ENCODE results near the gene CELF5.
"Not testable (repeated sequence)": the region's sequence is repeated elsewhere in the genome, so short reads cannot be mapped to it uniquely, and the experiment has no call there.

Gene CELF5

DNA sequence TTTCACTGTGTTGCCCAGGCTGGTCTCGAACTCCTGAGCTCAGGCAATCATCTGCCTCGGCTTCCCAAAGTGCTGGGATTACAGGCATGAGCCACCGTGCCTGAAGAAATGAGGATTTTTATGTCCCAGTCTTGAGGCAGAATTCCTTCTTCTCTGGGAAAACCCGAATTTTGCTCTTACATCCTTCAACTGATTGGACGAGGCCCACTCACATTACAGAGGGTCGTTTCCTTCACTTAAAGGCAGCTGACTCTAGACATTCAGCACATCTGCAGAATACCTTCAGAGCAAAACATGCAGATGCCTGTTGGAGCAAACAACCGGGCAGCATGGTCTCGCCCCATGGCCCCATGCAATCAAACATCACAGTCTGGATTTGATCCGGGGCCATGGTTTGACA lies 105.6 kb downstream of the CELF5 start:
- no peak for DNase-seq

DNA sequence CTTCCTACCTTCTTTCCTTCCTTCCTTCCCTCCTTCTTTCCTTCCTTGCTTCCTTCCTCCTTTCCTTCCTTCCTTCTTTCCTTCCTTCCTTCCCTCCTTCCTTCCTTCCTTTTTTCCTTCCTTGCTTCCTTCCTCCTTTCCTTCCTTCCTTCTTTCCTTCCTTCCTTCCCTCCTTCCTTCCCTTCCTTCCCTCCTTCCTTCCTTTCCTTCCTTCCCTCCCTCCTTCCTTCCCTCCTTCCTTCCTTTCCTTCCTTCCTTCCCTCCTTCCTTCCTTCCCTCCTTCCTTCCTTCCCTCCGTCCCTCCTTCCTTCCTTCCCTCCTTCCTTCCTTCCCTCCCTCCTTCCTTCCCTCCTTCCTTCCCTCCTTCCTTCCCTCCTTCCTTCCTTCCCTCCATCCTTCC lies 107.8 kb downstream of the CELF5 start:
- DNase-seq: not testable (repeated sequence)

DNA sequence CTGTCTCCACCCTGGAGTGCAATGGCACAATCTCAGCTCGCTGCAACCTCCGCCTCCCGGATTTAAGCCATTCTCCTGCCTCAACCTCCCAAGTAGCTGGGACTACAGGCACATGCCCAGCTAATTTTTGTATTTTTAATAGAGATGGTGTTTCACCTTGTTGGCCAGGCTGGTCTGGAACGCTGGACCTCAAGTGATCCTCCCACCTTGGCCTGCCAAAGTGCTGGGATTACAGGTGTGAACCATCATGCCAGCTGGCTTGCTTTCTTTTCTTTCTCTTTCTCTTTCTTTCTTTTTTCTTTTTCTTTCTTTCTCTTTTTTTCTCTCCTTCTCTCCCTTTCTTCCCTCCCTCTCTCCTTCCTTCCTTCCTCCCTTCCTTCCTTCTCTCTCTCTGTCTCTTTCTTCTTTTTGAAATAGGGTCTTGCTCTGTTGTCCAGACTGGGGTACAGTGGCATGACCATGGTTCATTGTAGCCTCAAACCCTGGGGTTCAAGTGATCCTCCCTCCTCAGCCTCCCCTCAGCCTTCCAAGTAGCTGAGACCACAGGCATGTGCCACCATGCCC lies 108.6 kb downstream of the CELF5 start:
- DNase-seq: no peak

DNA sequence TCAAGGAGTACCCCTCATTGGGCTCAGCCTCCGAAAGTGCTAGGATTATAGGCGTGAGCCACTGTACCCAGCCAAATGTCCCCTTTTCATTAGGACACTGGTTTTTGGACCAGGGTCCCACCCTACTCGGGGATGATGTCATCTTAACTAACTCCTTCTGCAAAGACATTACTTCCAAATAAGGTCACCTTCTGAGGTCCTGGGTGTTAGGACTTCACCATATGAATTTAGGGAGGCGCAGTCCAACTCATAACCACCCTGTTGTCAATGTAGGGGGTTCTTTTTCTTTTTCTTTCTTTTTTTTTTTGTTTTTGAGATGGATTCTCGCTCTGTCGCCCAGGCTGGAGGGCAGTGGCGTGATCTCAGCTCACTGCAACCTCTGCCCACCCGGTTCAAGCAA lies 109.2 kb downstream of the CELF5 start:
- no peak for DNase-seq

DNA sequence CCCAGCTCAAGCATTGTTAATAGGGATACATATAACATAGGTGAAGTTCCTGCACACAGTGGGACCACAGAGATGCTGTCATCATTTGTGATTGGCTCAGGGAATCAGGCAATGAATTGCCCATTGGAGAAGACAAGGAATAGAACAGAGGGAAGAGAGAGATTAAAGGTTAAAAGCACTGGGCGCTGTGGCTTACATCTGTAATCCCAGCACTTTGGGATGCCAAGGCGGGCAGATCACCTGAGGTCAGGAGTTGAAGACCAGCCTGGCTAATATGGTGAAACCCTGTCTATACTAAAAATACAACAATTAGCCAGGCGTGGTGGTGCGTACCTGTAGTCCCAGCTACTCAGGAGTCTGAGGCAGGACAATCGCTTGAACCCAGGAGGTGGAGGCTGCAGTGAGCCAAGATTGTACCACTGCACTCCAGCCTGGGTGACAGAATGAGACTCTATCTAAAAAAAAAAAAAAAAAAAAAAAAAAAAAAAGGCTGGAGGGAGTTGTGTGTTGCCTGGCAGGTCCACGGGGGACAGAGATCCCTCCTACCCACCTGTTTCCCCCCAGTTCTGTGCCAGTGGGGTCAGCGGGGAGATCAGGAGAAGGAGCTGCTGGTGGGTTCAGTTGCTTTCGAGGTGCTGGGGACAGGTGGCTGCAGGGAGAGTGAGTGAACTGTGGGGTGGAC lies 110.4 kb downstream of the CELF5 start:
- DNase-seq: not testable (repeated sequence)

DNA sequence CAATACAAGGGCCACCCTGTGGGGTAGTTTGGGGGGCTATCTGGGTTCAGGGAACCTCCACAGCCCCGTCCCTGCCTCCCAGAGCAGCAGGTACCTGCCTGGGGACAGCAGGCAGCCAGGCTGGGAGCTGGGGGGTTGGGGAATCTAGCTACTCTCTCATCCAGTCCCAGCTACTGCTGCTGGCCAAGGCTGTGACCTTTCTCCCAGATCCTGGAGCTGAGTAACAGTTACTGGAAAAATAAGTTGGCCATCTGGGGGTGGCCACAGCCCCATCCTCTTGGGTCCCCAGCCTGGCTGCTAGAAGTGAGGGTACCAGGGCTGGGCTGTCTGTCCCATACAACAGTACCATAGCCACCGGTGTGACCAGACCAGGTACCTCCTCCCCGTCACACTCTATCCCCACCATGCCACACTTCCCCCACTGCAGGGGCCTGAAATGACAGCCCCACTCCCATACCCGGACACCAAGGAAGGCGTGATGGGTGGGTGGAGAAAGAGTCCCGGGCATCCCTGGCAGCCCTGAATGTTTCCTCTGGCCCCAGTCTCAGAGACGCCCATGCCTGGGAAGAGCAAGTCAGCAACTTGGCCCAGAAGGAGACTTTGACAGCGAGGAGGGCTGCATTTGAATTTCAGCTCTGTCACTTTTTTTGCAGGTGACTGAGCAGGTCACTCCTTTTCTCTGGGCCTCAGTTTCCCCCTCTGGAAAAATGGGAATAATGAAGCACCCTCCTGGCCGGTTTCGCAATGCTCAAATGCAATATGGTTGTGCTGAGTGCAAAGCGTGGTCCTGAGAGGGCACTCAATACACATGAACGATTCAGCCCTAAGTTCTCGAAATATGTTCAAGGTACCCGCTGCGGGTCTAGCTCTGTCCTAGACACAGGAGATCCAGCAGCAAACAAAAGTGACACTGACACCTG lies 111.2 kb downstream of the CELF5 start:
- no peak for DNase-seq

DNA sequence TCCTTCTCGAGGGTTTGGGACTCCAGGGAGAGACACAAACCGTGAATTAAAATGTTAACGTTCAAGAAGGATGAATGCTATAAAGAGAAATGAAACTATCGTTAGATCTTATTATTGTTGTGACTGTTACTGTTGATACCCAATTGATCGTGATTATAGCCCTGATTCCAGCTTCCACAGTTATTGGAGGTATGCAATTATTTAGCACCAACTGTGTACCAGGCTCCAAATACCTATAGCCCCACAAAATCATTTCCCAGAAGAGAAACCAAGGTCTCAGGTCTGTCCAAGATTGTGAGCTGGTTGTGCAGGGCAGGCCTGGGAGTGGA lies 111.9 kb downstream of the CELF5 start:
- no peak for DNase-seq

DNA sequence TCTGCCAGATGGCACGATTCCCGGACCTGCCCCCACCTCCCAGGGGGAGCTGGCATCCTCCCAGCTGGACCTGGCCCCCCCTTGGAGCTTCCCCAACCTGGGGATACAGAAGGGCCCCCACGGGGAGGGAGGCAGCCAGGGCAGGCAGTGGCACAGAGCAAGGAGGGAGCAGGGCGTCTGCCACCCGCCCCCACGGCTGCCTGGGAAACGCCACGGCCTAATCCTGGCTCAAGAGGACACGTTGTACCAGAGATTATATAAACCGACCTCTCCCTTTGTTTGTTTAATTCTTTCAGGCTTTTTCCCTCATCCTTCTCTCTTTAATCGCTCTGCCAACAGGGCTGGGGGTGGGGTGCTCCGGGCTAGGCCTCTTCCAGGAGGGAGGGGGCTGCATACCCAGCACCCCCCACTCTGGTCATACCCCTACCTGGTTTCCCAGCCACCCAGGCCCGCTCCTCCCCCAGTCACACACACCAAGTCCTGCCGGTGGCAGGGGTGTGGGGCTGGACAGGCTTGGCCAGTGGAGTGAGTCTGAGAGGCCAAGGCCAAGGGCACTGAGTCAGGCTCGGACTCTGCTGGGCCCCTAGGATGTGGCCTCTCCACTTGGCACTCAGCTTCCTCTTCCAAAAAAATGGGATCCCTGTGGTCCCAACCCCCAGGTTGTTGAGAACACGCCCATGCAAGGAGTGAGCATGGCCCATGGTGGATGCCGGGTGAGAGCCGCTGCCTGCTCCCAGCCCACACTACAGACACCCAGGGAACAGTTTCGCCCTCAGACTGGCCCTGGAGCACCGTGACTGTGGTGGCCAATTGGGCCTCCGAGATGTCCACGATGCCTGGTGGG lies 112.4 kb downstream of the CELF5 start:
- no peak for DNase-seq

DNA sequence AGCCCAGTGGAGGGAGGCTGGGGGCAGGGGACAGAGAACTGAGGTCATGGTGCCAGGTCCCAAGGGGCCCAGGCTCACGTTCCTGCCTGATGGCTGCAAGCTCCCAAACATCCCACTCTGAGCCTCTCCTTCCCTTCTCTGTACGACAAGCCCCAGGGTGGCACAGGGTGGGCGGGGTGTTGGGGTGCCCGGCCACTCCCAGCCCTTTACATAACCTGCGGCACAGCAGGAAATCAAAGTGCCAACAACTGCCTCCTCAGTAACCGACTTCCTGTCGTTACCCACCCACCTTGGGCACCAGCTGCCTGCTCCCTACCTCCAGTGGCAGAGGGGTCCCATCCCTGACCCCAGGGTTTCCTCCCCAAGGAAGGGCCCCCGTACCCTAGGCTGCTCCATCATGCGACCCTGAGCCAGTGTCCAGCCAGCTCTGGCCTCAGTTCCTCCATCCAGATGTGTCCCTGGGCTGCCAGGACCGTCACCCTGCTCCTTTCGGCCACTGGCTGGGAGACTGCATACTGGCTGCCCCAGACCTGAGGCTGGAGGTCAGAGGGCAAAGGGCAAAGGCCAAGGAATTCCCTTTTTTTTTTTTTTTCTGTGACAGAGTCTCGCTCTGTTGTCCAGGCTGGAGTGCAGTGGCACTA lies 114.2 kb downstream of the CELF5 start:
- peak; percentile 19 for DNase-seq

DNA sequence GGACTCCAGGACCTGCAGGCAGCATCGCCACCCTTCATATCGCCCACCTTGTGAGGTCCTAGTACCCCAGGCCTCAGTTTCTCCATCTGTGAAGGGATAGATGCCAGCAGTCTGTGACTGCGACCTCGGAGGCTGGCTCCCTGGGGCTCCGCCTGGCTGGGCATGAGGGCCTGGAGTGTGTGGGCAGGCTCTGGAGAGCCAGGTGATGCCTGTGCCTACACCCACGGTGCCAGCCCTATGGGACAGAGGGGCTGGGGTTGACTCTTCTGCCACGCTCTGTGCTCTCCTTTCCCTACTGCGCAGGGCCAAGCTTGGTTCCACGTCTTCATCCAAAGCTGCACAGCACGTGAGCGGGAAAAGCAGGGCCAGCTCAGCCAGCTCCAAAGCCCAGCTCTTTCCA lies 115.9 kb downstream of the CELF5 start:
- DNase-seq: no peak

DNA sequence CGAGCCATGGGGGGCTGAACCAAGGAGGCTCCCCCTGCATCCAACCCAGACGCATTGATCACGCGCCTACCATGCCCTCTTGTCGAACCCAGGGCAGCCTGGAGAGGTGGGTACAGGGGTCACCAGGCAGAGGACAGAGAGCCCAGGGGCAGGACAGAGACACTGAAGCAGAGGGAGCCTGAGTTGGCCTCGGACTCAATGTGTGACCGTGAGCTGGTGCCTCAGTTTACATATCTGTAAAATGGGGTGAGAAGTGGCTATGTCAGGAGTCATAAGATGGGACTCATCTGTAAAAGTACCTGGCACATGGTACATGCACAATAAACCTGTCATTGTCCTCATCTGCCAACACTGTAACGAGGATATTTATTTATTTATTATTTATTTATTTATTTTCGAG lies 117.8 kb downstream of the CELF5 start:
- DNase-seq: no peak

DNA sequence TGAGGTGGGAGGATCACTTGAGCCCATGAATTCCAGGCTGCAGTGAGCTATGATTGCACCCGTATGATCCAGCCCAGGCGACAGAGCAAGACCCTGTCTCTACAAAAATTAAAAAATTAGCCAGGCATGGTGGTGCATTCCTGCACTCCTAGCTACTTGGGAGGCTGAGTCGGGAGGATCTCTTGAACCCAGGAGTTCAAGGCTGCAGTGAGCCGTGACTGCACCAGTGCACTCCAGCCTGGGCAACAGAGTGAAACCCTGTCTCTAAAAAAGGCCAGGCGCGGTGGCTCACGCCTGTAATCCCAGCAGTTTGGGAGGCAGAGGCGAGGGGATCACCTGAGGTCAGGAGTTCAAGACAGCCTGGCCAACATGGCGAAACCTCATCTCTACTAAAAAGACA lies 118.5 kb downstream of the CELF5 start:
- DNase-seq: not testable (repeated sequence)

DNA sequence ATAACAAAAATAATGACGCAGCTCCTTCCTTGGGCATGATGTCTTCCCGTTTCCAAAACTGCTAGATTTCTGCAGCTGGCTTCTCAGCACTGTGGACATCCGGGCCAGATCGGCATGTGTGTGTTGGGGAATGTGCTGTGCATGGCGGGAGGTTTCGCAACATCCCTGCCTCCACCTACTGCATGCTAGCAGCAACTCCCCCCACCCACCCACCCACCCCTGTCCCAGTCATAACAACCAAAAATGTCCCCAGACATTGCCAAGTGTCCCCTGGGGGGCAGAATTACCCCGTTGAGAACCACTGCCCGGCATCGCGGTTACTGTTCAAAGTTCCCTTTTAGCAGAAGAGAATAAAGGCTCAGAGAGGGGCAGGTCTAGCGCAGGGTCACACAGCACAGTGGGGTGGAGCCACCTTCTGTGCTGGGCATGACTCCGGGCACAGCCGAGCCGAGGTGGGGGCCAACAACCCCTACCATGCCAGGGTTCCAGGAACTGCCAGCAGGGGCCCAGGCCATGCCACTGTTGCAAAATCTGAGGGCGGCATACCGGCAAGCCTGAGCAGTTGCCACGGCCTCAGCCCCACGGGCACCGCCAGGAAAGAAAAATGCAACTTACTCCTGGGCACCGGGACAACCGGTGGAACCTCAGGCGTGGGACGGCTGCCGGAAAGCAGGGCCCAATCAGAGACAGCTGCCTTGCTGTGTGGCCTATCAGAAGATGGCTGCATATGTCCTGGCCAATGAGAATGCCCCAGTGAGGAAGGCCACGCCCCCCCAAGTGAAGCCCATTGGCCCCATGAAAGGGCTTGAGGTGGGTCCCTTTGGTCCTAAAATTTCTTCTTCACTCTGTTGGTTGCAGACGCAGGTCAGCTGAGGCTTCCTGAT lies 119.4 kb downstream of the CELF5 start:
- DNase-seq: peak; percentile 54

DNA sequence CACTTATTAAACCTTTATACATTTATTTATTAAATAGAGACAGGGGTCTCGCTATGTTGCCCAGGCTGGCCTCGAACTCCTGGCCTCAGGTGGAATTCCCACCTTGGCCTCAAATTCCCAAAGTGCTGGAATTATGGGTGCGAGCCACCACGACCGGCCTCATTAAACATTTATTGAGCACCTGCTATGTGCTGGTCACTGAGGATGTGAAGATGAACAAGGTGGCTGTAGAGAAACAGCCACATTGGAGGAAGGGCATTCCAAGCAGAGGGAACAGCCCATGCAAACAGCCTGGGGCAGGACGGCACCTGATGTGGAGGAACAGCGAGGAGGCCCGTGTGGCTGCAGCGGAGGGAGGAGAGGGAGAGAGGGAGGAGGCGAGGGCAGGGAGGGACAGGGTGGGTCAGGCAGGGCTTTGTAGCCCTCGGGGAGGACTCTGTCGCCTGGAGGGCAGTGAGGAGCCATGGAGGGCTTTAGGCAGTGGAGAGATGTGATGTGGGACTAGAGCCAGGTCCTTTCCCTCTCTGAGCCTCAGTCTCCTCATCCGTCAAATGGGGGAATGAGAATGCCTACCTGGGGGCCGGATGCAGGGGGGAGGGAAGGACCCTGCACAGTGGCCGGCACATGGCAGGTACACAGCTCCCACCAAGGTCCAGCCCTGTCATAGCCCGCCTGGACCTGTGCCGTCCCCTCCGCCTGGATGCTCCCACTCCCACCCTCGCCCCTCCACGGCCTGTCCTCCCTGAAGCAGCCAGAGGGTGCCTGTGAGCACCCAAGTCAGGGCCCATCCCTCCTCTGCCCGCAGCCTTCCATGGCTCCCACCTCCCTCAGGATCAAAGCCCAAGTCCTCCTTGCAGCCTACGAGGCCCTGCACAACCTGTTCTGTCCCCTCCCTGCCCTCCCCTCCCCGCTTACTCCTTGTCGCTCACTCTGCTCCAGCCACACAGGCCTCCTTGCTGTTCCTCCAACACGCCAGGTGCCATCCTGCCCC lies 120.4 kb downstream of the CELF5 start:
- no peak for DNase-seq

DNA sequence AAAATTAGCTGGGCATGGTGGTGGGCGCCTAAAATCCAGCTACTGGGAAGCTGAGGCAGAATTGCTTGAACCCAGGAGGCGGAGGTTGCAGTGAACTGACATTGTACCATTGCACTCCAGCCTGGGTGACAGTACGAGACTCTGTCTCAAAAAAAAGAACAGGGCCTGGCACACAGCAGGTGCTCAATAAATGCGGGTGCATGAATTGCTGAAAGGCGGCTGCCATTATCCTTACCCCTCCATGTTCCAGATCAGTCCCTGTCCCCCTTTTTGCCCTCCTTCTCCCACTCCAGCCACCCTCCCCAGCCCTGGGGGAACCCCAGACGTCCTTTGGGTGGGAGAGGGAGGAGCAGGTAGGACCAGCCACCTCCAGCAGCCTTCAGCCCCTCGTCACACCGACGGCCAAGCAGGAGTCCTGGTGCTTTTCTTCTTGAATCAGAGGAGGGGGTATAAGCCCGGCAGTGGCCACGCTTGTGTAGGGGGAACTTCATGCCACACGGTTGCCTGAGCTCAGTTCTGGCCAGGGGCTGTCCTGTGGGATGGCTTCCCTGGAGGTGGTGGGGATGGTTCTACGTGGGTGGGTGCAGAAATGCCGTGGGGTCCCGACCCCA lies 121.5 kb downstream of the CELF5 start:
- DNase-seq: no peak
